Peyer's patch (tissue), 4 donors: Measurements from ENCODE around the gene PLEKHN1.
A peak's percentile ranks its signal among the peaks of the same experiment; 100 is the strongest.

Experiments used
- POLR2A ChIP-seq, 2 donors: fragments of 450-650 bp; IDR thresholded peaks; one replicate each; pipeline ENCODE4 v1.5.1; 2017; ENCODE audit warnings: antibody characterized with exemption in 2 of 2, mild to moderate bottlenecking in 2 of 2, moderate library complexity in 2 of 2
- TF ChIP-seq, protein P1 (sequence below), 6 experiments: fragments of 450-650 bp in 4 of 6; fragments of 200-600 bp in 2 of 6; sonication (generic) in 1 of 6; IDR thresholded peaks; one replicate each; pipeline ENCODE4 v1.5.1; 2017 to 2019; ENCODE audit warnings: antibody characterized with exemption in 6 of 6, mild to moderate bottlenecking in 3 of 6, moderate library complexity in 1 of 6

DNA sequence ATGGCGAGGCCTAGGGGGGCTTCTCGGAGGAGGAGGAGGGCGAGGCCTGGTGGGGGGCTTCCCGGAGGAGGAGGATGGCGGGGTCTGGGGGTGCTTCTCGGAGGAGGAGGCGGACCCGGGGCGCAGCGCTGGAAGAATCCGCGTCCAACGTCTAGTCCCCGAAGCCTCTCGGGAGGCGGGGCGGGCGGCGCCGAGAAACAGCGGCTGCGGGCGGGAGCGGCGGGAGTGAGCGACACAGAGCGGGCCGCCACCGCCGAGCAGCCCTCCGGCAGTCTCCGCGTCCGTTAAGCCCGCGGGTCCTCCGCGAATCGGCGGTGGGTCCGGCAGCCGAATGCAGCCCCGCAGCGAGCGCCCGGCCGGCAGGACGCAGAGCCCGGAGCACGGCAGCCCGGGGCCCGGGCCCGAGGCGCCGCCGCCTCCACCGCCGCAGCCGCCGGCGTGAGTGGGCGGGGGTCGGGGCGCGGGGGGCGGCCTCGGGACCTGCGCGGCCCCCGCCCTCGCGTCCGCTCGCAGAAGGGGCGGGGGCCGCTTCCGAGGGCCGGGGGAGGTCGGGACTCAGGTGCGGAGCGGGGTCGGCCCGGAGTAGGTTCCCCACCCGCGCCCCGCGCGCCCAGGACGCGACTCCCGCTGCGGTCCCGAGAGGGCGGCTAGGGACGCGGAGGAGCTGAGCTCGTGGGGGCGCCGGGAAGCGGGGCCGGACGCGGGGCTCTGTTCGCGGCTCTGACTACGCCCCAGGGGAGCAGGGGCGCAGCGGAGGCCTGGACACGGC lies 5.7 kb upstream of the PLEKHN1 start, which contains the start of gene KLHL17:
- TF ChIP-seq POLR2A (IDR thresholded peaks at IDR 0.05): no peak
- TF ChIP-seq, protein P1, sequence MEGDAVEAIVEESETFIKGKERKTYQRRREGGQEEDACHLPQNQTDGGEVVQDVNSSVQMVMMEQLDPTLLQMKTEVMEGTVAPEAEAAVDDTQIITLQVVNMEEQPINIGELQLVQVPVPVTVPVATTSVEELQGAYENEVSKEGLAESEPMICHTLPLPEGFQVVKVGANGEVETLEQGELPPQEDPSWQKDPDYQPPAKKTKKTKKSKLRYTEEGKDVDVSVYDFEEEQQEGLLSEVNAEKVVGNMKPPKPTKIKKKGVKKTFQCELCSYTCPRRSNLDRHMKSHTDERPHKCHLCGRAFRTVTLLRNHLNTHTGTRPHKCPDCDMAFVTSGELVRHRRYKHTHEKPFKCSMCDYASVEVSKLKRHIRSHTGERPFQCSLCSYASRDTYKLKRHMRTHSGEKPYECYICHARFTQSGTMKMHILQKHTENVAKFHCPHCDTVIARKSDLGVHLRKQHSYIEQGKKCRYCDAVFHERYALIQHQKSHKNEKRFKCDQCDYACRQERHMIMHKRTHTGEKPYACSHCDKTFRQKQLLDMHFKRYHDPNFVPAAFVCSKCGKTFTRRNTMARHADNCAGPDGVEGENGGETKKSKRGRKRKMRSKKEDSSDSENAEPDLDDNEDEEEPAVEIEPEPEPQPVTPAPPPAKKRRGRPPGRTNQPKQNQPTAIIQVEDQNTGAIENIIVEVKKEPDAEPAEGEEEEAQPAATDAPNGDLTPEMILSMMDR (IDR thresholded peaks at IDR 0.05): peak in 1 of 6 experiments; percentile 8
